K562 (cell line): ENCODE results near the gene METTL2B. TPM values are rescaled to one million over a fixed set of nuclear protein-coding genes. Genes with fewer than 3 reads are reported as not detected.

ENCODE experiments used
- CTBP1 ChIP-seq: fragments of 450-650 bp; IDR thresholded peaks from 2 replicates; pipeline ENCODE4 v1.6.1; 2016; ENCODE audit warnings: borderline replicate concordance
- ELF1 ChIP-seq: fragments of 200-800 bp; sonication (Bioruptor generic); IDR thresholded peaks from 2 replicates; pipeline ENCODE4 v1.6.1; 2016; ENCODE audit warnings: missing genetic modification characterization, missing compliant biosample characterization
- NR2C1 ChIP-seq, 2 experiments: fragments of 450-650 bp; IDR thresholded peaks; 2 replicates each; pipeline ENCODE4 v1.6.1; 2017; ENCODE audit warnings: mild to moderate bottlenecking in 2 of 2, antibody characterized with exemption in 1 of 2, inconsistent platforms in 1 of 2, missing compliant biosample characterization in 1 of 2, missing genetic modification characterization in 1 of 2
- ZNF57 ChIP-seq: fragments of 450-650 bp; formaldehyde crosslinking; IDR thresholded peaks from 2 replicates; pipeline ENCODE4 v1.4.0; 2020; ENCODE audit warnings: mild to moderate bottlenecking, moderate library complexity
- polyA plus RNA-seq, 8 experiments: library from polyadenylated mRNA; depleted of rRNA in 4 of 8; stranded (reverse) in 5 of 8; unstranded in 3 of 8; fragments of >200 nt; fragmentation: Nextera tagmentation in 2 of 8; fragmentation: Illumina TruSeq in 1 of 8; extraction: Ambion mirVana in 2 of 8; extraction: Trizol in 1 of 8; gene quantifications; 2 replicates each; pipeline versions ENCODE4 v1.2.1 to v1.2.3, GENCODE V29; 2011 to 2014; ENCODE audit warnings: inconsistent platforms in 1 of 8, missing spikeins in 1 of 8
- total RNA-seq, 7 experiments: library from RNA; depleted of rRNA in 6 of 7; stranded (reverse); fragments of >200 nt in 6 of 7; fragmentation: Illumina TruSeq in 2 of 7; extraction: Trizol in 2 of 7; gene quantifications; 2 replicates each; pipeline versions ENCODE4 v1.2.1 to v1.2.3, GENCODE V29; 2011 to 2021; ENCODE audit warnings: low replicate concordance in 1 of 7
- TF ChIP-seq, protein P1 (sequence below), 2 experiments: fragments of 450-650 bp in 1 of 2; IDR thresholded peaks; 2 replicates each; pipeline ENCODE4 v1.6.1; 2011 to 2017; ENCODE audit warnings: low read depth in 2 of 2, antibody characterized with exemption in 1 of 2, borderline replicate concordance in 1 of 2, low read length in 1 of 2, mild to moderate bottlenecking in 1 of 2, mixed read lengths in 1 of 2; ENCODE audit not compliant: control insufficient read depth in 1 of 2
- TF ChIP-seq, protein P2 (sequence below), 3 experiments: IDR thresholded peaks in 2 of 3; conservative IDR thresholded peaks in 1 of 3; 2 replicates each; pipeline ENCODE4 v1.5.1; 2011 to 2012; ENCODE audit warnings: low read length in 3 of 3, mild to moderate bottlenecking in 3 of 3, control low read depth in 2 of 3, improper control_type of control experiment in 1 of 3, inconsistent platforms in 1 of 3, low read depth in 1 of 3, mixed read lengths in 1 of 3, moderate library complexity in 1 of 3; ENCODE audit not compliant: insufficient read depth in 2 of 3
- TF ChIP-seq, protein P3 (sequence below): sonication (generic); formaldehyde crosslinking; IDR thresholded peaks from 2 replicates; pipeline ENCODE4 v1.8.0; 2023; ENCODE audit warnings: mild to moderate bottlenecking, missing genetic modification reagents

The METTL2B gene
- total and polyA plus RNA-seq, 9 of the 15 experiments (the other 6 are each of a cell fraction or from before 2014, with no cell fraction given), result 35.9 to 95.7 (median 79.2) TPM

DNA sequence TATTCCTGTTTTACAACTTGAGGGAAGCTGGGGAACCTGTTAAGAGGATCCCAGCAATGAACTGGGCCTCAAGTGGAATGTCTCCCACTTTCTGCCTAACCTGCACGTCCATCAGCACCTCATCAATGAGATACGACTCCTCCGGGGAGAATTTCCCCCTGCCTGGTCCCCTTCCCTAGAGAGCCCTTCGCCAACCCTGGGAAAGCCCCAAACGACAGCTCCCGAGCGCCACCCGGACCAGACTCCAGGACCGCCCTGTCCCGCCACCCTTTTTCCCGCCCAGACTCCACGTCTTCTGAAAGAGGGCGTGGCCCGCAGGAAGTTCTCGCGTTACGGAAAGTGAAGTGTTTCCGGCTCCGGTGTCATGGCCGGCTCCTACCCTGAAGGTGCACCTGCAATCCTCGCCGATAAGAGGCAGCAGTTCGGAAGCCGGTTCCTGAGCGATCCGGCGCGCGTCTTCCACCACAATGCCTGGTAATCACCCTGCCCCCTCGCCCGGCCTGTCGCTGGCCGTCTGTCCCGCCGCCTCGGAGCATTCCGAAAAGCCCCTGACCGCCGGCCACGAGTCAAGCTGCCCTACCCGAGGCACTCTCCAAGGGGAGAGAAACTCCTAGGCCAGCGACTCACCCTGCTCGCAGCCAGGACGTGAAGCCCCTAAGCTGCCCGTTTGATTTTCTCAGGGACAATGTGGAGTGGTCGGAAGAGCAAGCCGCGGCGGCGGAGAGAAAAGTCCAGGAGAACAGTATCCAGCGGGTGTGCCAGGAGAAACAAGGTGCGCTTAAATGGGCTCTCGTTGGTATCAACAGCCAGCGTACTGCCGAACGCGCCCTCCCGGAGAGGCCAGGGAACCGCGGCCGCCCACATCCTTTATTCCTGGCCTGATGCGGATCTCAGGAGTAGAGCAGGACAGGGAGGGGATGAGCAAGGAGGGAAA lies at the start of gene METTL2B (continued):
- TF ChIP-seq, protein P1, sequence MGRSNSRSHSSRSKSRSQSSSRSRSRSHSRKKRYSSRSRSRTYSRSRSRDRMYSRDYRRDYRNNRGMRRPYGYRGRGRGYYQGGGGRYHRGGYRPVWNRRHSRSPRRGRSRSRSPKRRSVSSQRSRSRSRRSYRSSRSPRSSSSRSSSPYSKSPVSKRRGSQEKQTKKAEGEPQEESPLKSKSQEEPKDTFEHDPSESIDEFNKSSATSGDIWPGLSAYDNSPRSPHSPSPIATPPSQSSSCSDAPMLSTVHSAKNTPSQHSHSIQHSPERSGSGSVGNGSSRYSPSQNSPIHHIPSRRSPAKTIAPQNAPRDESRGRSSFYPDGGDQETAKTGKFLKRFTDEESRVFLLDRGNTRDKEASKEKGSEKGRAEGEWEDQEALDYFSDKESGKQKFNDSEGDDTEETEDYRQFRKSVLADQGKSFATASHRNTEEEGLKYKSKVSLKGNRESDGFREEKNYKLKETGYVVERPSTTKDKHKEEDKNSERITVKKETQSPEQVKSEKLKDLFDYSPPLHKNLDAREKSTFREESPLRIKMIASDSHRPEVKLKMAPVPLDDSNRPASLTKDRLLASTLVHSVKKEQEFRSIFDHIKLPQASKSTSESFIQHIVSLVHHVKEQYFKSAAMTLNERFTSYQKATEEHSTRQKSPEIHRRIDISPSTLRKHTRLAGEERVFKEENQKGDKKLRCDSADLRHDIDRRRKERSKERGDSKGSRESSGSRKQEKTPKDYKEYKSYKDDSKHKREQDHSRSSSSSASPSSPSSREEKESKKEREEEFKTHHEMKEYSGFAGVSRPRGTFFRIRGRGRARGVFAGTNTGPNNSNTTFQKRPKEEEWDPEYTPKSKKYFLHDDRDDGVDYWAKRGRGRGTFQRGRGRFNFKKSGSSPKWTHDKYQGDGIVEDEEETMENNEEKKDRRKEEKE (IDR thresholded peaks at IDR 0.05; ENCODE audit: borderline replicate concordance in 1 of 2, control insufficient read depth in 1 of 2, low read depth in 2 of 2, low read length in 1 of 2), result peak in 1 of 2 experiments; percentile 80; a peak in 1 of 4 replicates
- TF ChIP-seq, protein P2, sequence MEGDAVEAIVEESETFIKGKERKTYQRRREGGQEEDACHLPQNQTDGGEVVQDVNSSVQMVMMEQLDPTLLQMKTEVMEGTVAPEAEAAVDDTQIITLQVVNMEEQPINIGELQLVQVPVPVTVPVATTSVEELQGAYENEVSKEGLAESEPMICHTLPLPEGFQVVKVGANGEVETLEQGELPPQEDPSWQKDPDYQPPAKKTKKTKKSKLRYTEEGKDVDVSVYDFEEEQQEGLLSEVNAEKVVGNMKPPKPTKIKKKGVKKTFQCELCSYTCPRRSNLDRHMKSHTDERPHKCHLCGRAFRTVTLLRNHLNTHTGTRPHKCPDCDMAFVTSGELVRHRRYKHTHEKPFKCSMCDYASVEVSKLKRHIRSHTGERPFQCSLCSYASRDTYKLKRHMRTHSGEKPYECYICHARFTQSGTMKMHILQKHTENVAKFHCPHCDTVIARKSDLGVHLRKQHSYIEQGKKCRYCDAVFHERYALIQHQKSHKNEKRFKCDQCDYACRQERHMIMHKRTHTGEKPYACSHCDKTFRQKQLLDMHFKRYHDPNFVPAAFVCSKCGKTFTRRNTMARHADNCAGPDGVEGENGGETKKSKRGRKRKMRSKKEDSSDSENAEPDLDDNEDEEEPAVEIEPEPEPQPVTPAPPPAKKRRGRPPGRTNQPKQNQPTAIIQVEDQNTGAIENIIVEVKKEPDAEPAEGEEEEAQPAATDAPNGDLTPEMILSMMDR (IDR thresholded peaks at IDR 0.05 in 2 of 3, conservative IDR thresholded peaks at IDR 0.05 in 1 of 3; ENCODE audit: insufficient read depth in 2 of 3, low read depth in 1 of 3, low read length in 3 of 3), result peak; percentile 70 to 76 (median 74)
- TF ChIP-seq CTBP1 (peak; percentile 73), NR2C1 (IDR thresholded peaks at IDR 0.05) (peak; percentile 85), NR2C1 (tag; IDR thresholded peaks at IDR 0.05) (peak; percentile 85), ELF1 (peak; percentile 66), ZNF57 (CRISPR knock-in tag) (peak; percentile 65; the same call in 1 of the 2 replicates)
- TF ChIP-seq, protein P3, sequence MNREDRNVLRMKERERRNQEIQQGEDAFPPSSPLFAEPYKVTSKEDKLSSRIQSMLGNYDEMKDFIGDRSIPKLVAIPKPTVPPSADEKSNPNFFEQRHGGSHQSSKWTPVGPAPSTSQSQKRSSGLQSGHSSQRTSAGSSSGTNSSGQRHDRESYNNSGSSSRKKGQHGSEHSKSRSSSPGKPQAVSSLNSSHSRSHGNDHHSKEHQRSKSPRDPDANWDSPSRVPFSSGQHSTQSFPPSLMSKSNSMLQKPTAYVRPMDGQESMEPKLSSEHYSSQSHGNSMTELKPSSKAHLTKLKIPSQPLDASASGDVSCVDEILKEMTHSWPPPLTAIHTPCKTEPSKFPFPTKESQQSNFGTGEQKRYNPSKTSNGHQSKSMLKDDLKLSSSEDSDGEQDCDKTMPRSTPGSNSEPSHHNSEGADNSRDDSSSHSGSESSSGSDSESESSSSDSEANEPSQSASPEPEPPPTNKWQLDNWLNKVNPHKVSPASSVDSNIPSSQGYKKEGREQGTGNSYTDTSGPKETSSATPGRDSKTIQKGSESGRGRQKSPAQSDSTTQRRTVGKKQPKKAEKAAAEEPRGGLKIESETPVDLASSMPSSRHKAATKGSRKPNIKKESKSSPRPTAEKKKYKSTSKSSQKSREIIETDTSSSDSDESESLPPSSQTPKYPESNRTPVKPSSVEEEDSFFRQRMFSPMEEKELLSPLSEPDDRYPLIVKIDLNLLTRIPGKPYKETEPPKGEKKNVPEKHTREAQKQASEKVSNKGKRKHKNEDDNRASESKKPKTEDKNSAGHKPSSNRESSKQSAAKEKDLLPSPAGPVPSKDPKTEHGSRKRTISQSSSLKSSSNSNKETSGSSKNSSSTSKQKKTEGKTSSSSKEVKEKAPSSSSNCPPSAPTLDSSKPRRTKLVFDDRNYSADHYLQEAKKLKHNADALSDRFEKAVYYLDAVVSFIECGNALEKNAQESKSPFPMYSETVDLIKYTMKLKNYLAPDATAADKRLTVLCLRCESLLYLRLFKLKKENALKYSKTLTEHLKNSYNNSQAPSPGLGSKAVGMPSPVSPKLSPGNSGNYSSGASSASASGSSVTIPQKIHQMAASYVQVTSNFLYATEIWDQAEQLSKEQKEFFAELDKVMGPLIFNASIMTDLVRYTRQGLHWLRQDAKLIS (CRISPR knock-in tag), result peak; percentile 95
